GM19193 (cell line): Measurements from ENCODE around the gene TMEM176B.

Source experiments
- POLR2A ChIP-seq: IDR thresholded peaks from 4 replicates; pipeline ENCODE4 v1.6.1; 2011; ENCODE audit not compliant: insufficient read depth, insufficient read length; ENCODE audit errors: extremely low read depth

Gene TMEM176B

DNA sequence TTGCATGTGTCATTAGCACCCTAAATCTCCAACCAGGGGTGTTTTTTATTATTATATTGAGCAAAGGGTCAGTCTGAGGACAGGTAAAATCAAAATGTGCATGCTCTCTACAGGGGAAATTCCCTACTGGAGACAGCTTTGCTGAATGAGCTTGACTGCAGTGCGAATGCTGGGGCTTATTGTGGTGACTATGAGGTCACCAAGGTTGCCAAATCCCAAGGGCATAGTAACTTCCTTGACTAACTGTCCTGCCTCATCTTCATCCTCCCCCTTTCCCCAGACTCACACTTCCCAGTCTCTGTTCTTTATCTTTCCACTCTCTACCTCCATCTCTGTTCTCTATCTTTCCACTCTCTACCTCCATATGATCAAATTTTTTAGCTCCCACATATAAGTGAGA, 29.3 kb upstream of the TMEM176B start:
- no peak for TF ChIP-seq POLR2A

DNA sequence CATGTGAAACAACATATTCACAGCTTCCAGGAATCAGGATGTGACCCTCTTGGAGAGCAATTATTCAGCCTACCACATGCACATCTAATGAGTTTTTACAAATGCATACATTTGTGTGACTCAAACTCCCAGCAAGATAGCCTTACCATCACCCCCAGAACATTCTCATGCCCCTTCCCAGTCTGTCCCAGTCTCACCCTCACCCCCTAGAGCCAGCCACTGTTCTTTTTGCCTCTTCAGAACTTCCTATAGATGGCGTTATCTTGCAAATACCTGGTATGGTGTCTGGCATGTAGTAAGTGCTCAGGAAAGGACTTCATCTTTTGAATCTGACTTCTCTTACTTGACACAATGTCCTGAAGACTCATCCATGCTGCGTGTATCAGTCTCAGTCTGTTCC, 28.2 kb upstream of the TMEM176B start:
- TF ChIP-seq POLR2A = no peak

DNA sequence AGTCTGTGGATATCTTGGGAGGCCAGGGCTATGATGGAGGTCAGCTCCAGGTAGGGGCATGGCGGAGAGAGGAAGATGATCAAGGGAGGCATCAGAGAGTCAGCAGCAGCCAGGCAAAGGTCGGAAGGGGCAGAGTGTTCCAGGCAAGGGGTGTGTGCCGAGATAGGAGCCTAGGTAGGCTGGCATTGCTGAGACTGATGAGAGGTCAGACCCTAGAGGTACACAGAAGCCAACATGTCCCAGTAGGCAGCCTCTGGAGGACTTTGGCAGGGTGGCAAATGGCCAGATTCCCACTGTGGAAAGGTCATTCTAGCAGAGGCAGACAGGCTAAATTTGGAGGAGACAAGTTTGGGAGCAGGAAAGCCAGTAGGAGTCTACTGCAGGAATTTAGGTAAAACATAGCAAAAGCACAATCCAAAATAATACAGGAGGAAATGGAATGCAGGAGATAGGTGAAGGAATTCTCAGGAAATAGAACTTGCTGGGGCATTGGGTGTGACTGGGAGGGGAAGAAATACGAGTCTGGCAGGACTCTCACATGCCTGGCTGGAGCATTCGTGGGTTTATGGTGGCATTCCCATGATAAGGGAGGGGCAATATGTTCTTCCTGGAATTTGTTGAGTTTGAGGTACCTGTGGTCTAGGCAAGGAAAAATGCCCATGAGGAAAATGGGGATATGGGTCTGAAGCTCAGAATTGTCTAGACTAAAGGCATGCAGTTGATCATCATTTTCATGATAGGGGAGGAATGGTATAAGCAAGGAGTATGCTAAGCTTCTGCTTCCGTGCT, 26.1 kb upstream of the TMEM176B start:
- no peak for TF ChIP-seq POLR2A

DNA sequence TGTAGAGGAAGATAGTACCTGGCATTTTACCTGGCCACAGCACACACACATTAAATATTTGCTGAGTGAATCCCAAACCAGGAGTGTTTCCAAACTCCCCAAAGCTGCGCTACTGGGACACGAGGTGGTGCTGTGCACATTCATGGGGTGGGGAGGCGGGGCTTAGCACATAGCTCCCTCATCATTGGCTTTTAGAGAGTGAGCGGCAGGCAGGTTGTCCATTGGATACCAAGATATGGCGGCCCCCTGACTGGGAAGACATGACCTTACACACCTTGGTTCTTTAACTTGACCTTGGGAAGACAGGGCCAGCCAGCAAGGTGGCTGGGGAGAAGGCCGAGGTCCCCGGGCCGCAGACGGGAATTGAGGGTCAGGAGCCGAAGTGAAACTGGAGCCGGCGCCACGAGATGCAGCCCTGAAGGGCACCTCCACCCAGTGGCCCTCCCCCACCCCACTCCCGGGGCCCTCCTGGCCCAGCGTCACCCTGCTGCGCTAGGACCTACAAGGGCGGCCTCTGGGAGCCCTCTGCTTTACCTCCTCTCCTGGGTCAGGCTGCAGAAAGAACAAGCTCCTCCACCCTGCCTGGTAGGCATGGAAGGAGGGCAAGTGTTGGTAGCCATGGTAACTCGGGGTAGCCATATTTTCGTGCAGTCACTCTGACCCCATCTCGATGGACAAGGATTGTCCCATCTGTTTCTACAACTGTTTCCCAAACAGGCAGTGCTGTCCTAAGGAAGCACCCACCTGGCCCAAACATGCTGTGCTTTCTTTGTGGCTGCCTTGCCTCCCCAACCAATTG, 24.4 kb upstream of the TMEM176B start:
- TF ChIP-seq POLR2A = no peak

DNA sequence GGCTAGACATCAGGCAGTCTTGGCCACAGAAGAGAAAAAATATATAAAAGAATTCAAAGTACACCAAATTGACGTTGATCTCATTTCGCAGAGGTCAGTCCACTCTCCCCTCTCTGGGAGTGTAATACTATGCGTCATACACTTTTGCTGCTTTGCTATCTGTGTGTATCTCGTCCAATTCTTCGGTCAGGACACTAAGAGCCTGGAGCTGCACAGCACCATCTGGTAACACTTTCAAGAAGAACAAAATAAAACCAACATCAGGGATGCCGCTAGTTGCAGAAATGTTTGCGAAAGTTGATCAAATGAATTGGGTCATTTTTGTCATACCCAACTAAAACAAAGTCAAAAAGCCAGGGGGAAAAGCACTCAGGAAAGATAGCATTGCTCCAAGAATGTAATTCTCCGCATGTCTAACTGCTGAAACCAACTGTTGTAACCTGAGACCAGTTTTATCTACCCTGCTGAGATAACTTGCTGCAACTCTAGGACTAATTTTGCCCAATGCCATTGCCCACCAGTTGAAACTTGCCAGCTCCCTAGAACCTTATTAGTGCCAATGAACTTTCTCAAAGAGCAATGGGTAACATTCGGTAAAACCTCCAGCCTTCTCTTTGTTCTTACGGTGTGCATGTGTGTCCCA, 23.4 kb upstream of the TMEM176B start:
- no peak for TF ChIP-seq POLR2A

DNA sequence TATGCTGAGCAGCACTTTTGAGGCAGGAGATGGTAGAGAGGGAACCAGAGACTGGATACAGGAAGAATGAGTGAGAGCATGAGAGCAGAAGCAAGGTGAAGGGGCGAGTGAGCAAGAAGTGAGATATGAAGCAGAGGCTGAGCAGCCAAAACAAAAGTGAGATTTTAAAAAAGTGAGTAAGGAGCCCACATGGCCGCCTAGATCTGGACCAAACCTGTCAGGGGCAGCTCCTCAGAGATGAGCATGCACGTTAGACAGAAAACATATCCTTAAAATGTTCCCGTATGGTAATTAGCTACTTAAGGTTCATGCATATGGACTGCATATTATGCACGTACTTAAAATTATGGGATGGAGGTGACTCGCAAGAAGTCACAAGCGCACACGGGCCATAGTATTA, 22.9 kb upstream of the TMEM176B start:
- TF ChIP-seq POLR2A = no peak

DNA sequence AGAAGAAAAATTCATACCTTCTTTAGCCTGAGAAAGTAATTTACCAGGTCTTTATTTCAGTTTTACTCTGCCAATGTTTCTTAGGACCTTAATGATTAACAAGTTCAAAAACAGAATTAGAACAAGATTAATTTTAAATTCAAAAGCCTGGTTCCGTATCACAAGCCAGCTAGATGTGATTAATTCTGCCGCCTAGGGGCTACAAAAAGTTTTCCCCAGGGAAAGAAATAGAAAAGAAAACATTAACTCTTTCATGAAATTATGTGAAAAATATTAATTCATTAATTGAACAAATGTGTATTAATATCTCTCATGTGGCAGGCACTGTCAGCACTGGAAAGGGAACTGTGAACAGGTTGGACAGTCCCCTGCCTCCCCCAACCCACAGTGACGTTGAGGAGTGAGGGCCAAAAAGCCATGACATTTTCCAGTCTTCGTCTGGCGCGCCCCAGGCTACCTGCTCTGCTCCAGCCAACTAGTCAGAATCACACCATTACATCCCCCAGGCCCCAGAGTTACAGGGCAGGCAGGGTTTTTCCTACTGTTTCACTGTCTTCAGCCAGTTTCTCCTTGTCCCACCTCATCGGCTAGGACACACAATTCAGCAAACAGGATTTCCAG, 20.5 kb upstream of the TMEM176B start:
- no peak for TF ChIP-seq POLR2A

DNA sequence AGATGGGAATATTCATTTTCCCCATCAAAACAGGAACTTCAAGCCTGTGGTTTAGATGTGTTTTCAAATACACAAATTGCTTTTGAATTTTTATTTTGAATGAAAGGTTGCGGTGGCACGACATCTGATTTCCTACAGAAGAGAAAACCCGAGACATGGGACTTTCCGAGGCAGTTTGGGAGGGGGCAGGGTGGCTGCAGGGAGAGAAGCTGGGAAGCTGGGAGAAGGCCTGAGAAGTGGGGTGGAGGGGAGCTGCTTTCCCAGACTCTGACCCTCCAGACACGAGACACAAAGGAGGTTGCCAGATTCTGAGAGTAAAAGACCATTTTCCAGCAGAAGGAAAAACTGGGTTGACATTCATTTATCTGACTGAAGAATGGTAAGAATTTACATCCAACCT, 20.0 kb upstream of the TMEM176B start:
- no peak for TF ChIP-seq POLR2A

DNA sequence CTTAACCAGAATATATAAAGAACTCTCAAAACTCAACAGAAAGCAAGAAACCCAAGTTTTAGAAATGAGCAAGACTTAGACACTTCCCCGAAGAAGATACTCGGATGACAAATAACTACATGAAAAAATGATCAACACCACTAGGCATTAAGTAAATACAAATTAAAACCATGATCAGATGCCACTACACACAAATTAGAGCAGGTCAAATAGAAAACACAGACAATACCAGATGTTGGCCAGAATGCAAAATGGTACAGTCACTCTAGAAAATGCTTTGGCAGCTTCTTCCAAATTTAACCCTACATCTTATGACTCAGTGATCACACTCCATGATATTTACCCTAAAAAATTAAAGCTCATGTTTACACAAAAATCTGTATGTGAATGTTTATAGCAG, 18.8 kb upstream of the TMEM176B start:
- TF ChIP-seq POLR2A = no peak

DNA sequence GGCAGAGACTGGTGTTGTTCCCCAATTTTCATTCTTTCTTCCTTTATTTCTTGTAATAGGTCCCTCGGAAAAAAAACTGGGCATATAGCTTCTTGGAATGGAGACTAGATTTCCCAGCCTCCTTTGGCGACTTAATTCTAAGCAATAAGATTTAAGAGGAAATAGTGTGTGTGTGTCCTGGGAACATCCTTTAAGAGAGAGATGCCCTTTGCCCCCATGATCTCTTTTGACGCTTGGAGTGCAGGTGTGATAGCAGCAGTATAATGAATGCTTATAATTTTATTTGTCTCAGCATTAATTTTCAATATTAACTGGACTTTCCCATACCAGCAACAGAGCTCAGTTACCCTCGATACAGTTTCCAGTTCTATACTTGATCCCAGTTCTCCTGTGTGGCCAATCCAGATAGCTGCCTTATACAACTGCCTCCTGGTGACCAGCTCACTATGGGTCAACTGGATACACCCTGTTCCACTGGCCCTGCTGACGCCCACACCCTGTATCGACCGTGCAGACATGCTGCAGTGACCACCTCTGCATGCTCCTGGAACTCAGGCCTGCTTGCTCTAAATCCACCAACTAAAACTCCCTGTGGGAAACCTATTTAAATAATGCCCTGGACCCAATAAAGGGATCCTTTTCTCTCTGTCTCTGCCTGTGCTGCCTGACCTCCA, 14.3 kb upstream of the TMEM176B start:
- TF ChIP-seq POLR2A = no peak

DNA sequence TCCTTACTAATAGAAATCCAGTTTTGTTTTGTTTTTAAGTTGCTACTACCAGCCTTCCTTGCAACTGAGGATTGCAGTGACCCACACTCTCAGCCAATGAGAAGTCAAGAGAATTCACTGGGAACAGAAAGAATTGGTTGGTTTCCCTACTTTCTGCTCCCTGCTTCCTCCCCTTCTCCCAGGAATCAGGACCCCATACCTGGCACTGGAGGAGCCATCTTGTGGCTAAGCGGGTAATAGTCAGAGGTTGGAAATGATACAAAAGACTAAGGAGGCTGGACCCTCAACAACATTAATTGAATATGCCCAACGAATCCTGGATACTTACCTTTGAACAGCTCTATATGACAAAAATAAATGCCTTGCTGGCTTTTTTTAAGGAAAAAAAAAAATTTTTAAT, 6.7 kb upstream of the TMEM176B start:
- TF ChIP-seq POLR2A = no peak

DNA sequence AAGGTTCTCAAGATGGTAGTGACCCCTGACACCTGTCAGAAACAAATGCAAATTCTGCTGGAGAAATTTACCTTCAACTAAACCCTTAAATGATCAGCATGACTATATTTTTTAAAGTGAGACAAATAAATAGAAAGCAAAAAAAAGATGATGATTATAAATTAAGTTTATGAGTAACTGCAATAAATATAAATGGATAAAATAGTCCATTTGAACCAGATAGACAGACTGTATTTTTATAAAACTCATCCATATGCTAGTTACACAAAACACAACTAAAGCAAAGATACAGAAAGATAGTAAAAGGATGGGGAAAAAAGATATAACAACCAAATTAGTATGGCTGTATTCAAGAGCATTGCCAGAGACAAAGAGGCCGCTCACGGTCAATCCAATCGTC, 6.3 kb upstream of the TMEM176B start:
- no peak for TF ChIP-seq POLR2A

DNA sequence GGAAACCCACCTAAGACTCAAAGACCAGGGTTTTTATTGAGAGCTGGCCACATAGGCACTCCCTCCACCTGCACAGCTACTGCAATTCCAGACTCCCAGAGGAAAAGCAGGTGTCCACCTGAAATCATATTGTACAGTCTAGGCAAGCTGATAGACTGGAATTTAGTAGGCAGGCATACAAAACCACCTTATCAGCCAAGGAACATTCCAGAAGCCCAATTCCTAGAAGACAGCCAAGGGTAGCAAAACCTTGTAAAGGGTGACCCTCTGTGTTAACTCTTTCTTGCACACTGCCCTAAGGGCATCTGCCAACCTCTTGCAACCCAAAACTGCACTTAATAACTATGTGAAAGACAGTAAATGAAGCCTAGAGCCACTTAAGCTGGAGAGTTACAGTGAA, 5.7 kb upstream of the TMEM176B start:
- TF ChIP-seq POLR2A = no peak

DNA sequence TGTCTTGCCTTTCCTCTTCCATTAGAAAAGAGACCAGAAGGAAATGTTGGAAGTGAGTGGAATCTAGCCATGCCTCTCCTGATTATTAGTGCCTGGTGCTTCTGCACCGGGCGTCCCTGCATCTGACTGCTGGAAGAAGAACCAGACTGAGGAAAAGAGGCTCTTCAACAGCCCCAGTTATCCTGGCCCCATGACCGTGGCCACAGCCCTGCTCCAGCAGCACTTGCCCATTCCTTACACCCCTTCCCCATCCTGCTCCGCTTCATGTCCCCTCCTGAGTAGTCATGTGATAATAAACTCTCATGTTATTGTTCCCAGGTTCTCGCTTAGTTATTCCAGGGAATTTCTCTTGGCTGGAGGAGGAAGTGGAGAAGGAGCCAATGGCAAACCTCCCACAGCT, 4.6 kb upstream of the TMEM176B start:
- TF ChIP-seq POLR2A = no peak
